ENCODE data around the gene RGS10.

- TF ChIP-seq CTCF (IDR thresholded peaks at IDR 0.05) = no peak
- TF ChIP-seq POLR2A (IDR thresholded peaks at IDR 0.05) = no peak
Observed at GRCh38 chr10:119502618-119503155, 39.8 kb downstream of the RGS10 start.

Data from tibial nerve (tissue), 3 donors.